DND-41 (cell line): ENCODE results near the gene URB1.

Experiments used
- ATAC-seq: fragments of 200-7000 bp; cut with Tn5 transposase; 3 replicates; pipeline ENCODE4 v1.9.1; 2021; ENCODE audit warnings: low read depth; ENCODE audit not compliant: insufficient read depth
- DNase-seq: peaks from one replicate; pipeline ENCODE4 v3.0.0-alpha.2; 2020
- H2AFZ ChIP-seq: 2 replicates; pipeline ENCODE4 v1.6.0; 2012; ENCODE audit warnings: low read depth, low read length
- H3K27ac ChIP-seq: 2 replicates; pipeline ENCODE4 v1.5.1; 2012; ENCODE audit warnings: low read length, inconsistent platforms
- H3K27me3 ChIP-seq: fragments of 200-600 bp; sonication (generic); 2 replicates; pipeline ENCODE4 v1.6.0; 2012; ENCODE audit warnings: low read length, mild to moderate bottlenecking, inconsistent platforms; ENCODE audit not compliant: insufficient read depth, poor library complexity
- H3K36me3 ChIP-seq: 2 replicates; pipeline ENCODE4 v1.5.1; 2012; ENCODE audit warnings: low read length, inconsistent platforms; ENCODE audit not compliant: insufficient read depth
- H3K4me1 ChIP-seq: 2 replicates; pipeline ENCODE4 v1.5.1; 2012; ENCODE audit warnings: mild to moderate bottlenecking, low read length; ENCODE audit not compliant: insufficient read depth
- H3K4me2 ChIP-seq: 2 replicates; pipeline ENCODE4 v1.6.0; 2012; ENCODE audit warnings: mild to moderate bottlenecking, moderate library complexity, low read length, inconsistent platforms; ENCODE audit not compliant: insufficient read depth
- H3K4me3 ChIP-seq, 2 experiments: fragments of 200-600 bp in 1 of 2; shearing (Covaris generic) in 1 of 2; 2 replicates each; pipeline ENCODE4 v1.5.1; 2012 to 2016; ENCODE audit warnings: inconsistent platforms in 2 of 2, low read length in 2 of 2, mild to moderate bottlenecking in 2 of 2, low read depth in 1 of 2, moderate library complexity in 1 of 2
- H3K79me2 ChIP-seq: 2 replicates; pipeline ENCODE4 v1.6.0; 2012; ENCODE audit warnings: low read length, inconsistent platforms; ENCODE audit not compliant: insufficient read depth
- H3K9ac ChIP-seq: 2 replicates; pipeline ENCODE4 v1.6.0; 2012; ENCODE audit warnings: low read depth, mild to moderate bottlenecking, inconsistent platforms, low read length, moderate library complexity
- H3K9me3 ChIP-seq: 2 replicates; pipeline ENCODE4 v1.5.1; 2012; ENCODE audit warnings: low read length, moderate library complexity, mild to moderate bottlenecking, inconsistent platforms; ENCODE audit not compliant: insufficient read depth, severe bottlenecking
- H4K20me1 ChIP-seq: 2 replicates; pipeline ENCODE4 v1.6.0; 2012; ENCODE audit warnings: low read length; ENCODE audit not compliant: insufficient read depth
- CTCF ChIP-seq: IDR thresholded peaks from 2 replicates; pipeline ENCODE4 v1.5.1; 2012; ENCODE audit warnings: borderline replicate concordance, low read length, moderate library complexity, mild to moderate bottlenecking; ENCODE audit not compliant: poor library complexity, severe bottlenecking; ENCODE audit errors: extremely low read depth
- EZH2 ChIP-seq: IDR thresholded peaks from 3 replicates; pipeline ENCODE4 v1.6.1; 2012; ENCODE audit warnings: borderline replicate concordance, low read depth, mild to moderate bottlenecking, moderate library complexity, low read length, inconsistent platforms; ENCODE audit not compliant: severe bottlenecking

The URB1 gene

DNA sequence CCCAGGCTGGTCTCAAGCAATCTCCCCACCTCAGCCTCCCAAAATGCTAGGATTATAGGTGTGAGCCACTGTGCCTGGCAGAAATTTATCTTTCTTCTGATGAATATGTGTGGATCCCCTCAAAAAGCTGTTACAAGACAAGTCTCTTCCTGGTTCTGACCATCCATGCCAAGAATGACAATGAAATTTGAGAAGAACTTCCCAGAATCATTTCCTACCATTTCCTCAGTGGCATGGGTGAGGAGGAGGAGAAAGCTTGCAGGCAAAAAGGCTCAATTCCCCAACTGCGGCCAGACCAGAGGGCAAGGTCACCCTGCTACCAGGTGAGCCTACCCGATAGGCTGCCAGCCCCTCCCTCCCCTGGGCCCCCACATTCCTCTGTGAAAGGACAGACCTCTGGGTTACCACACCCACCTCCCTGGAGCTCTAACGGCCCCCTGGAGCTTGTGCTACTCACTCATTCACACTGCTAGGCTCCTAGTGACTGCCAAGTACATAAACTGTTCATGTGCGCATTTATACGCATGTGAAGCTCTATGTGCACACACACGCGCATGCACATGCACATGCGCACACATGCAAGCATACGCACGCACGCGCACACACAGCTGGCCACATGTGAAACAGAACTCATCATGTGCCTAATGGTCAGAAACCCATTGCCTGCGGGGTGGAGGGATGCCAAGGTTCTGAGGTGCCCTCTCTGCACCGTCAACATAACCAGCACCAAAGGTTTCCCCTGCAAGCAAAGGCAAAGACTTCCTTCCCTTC, 77.1 kb downstream of the URB1 start:
- Histone ChIP-seq H3K36me3 (peaks cover 96% of the 10 kb centered on the region), H3K27ac (no peak overlapping the region)

GRCh38 chr21:32314806-32315205, 78.0 kb downstream of the URB1 start:
- Histone ChIP-seq H3K27ac (no peak overlapping the region), H3K79me2 (no peaks in the 10 kb centered on the region), H2AFZ (no peak overlapping the region), H3K36me3 (peaks cover 88% of the 10 kb centered on the region), H3K4me1 (no peaks in the 10 kb centered on the region), H3K9ac (no peak overlapping the region), H4K20me1 (peaks cover 6% of the 10 kb centered on the region), H3K9me3 (no peaks in the 10 kb centered on the region), H3K27me3 (no peaks in the 10 kb centered on the region), H3K4me2 (no peak overlapping the region), H3K4me3 (no peak overlapping the region)
- ATAC-seq = no peak
- no peak for TF ChIP-seq EZH2
- no peak for TF ChIP-seq CTCF
- no peak for DNase-seq

More for the DNA sequence above, 77.1 kb downstream of the URB1 start:
- no peak overlapping the region for H3K4me3 ChIP-seq
- DNase-seq (no peak), ATAC-seq (no peak)
- TF ChIP-seq EZH2 (no peak), CTCF (no peak)
- H3K79me2 ChIP-seq = no peaks in the 10 kb centered on the region
- no peaks in the 10 kb centered on the region for H3K4me1 ChIP-seq
- no peaks in the 10 kb centered on the region for H3K27me3 ChIP-seq
- no peaks in the 10 kb centered on the region for H3K9me3 ChIP-seq
- H3K4me2 ChIP-seq = no peak overlapping the region
- H3K9ac ChIP-seq = no peak overlapping the region
- H2AFZ ChIP-seq = no peak overlapping the region
- peaks cover 6% of the 10 kb centered on the region for H4K20me1 ChIP-seq

DNA sequence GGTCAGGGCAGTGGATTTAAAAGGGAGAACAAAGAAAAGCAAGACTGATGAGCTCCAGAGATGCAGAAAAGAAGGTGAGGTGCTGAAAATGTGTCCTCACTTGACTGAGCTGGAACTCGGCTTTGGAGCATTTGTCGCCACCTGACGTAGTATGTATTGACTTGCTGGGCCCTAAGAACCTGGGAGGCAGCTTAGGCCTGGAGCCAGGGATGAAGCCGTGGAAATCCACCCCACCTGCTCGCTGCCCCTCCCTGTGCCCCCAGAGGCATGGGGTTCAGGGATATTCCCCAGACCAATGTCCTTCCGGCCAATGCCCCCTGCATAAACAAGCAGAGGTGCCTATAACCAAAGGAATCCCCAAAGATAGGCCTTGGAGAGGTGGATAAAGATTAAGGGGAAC, 79.8 kb downstream of the URB1 start:
- Histone ChIP-seq H3K4me3 (no peak overlapping the region), H4K20me1 (peaks cover 6% of the 10 kb centered on the region), H2AFZ (no peak overlapping the region), H3K9ac (no peak overlapping the region), H3K9me3 (no peaks in the 10 kb centered on the region), H3K27ac (no peak overlapping the region), H3K27me3 (no peaks in the 10 kb centered on the region), H3K36me3 (peaks cover 76% of the 10 kb centered on the region), H3K4me2 (no peak overlapping the region), H3K4me1 (no peaks in the 10 kb centered on the region), H3K79me2 (no peaks in the 10 kb centered on the region)
- DNase-seq = no peak
- no peak for TF ChIP-seq EZH2
- TF ChIP-seq CTCF = no peak
- ATAC-seq = no peak

DNA sequence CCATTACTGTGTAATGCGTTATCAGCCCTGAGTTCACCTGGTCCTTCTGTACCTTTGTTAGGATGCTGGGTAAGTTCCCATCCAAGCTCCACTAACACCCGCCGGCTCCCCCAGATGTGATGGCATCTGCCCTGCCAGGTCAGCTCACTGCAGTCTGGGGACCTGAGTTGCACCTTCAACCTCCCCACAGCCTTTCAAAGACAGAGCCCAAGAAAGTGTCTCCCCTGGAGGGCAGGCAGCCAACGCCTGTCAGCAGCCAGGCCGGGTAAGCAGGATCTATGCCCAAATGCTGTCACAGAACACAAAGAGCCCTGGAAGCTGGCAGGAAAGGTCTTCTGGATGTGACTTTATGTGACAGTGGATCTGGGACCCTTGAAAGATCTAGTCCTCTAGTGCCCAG, 80.5 kb downstream of the URB1 start:
- TF ChIP-seq EZH2 (no peak), CTCF (no peak)
- Histone ChIP-seq H3K4me3 (no peak overlapping the region), H3K9me3 (no peaks in the 10 kb centered on the region), H3K9ac (no peak overlapping the region), H4K20me1 (peaks cover 2% of the 10 kb centered on the region), H3K27ac (no peak overlapping the region), H3K36me3 (peaks cover 70% of the 10 kb centered on the region), H3K4me2 (no peak overlapping the region), H3K4me1 (no peaks in the 10 kb centered on the region), H3K27me3 (no peaks in the 10 kb centered on the region), H3K79me2 (no peaks in the 10 kb centered on the region), H2AFZ (no peak overlapping the region)
- DNase-seq (no peak), ATAC-seq (no peak)
